ENCODE data around the gene MBD3L3.
"Not testable (repeated sequence)": the region's sequence is repeated elsewhere in the genome, so short reads cannot be mapped to it uniquely, and the experiment has no call there.

MBD3L3 gene

GRCh38 chr19:7058576-7058975 is at the start of gene MBD3L3:
Gene MBD3L3 (minus strand): TSS chr19:7058676. CDS start chr19:7058605, 71 bp downstream.
- H3K4me3 ChIP-seq (ENCODE audit: low read length); DNase-seq (ENCODE audit: low read depth, low spot score): not testable (repeated sequence)
- WGBS (ENCODE audit: insufficient coverage, insufficient read length): no CpG with 5 or more reads among the region's 8 CpGs

GRCh38 chr19:7106711-7107657 is 48.5 kb upstream of the MBD3L3 start:
- Histone ChIP-seq H3K27ac (ENCODE audit: low read length) (no peak overlapping the region), H3K4me3 (ENCODE audit: low read length) (no peak overlapping the region), H3K9me3 (ENCODE audit: control insufficient read depth, insufficient read depth, low read length) (no peaks in the 10 kb centered on the region), H3K27me3 (ENCODE audit: control insufficient read depth, insufficient read depth, low read length) (no peaks in the 10 kb centered on the region), H3K36me3 (ENCODE audit: control insufficient read depth, insufficient read depth, low read length) (no peaks in the 10 kb centered on the region; the same call in 1 of the 2 replicates), H3K4me1 (ENCODE audit: control insufficient read depth, insufficient read depth, low read length) (peaks cover 3% of the 10 kb centered on the region; the same call in 1 of the 2 replicates)
- WGBS (ENCODE audit: insufficient coverage, insufficient read length): 100% methylated on average over 6 of the region's 10 CpGs
- DNase-seq (ENCODE audit: low read depth, low spot score): no peak

More at GRCh38 chr19:7058576-7058975, at the start of gene MBD3L3:
- H3K36me3 ChIP-seq (ENCODE audit: control insufficient read depth, insufficient read depth, low read length); H3K27ac ChIP-seq (ENCODE audit: low read length); H3K9me3 ChIP-seq (ENCODE audit: control insufficient read depth, insufficient read depth, low read length); H3K27me3 ChIP-seq (ENCODE audit: control insufficient read depth, insufficient read depth, low read length); H3K4me1 ChIP-seq (ENCODE audit: control insufficient read depth, insufficient read depth, low read length): not testable (repeated sequence)

- Histone ChIP-seq H3K36me3 (ENCODE audit: control insufficient read depth, insufficient read depth, low read length) (no peaks in the 10 kb centered on the region; the same call in 1 of the 2 replicates), H3K4me1 (ENCODE audit: control insufficient read depth, insufficient read depth, low read length) (peaks cover 3% of the 10 kb centered on the region; the same call in 1 of the 2 replicates), H3K9me3 (ENCODE audit: control insufficient read depth, insufficient read depth, low read length) (no peaks in the 10 kb centered on the region), H3K4me3 (ENCODE audit: low read length) (no peak overlapping the region), H3K27ac (ENCODE audit: low read length) (no peak overlapping the region), H3K27me3 (ENCODE audit: control insufficient read depth, insufficient read depth, low read length) (no peaks in the 10 kb centered on the region)
- DNase-seq (ENCODE audit: low read depth, low spot score): no peak
Observed at GRCh38 chr19:7104747-7105447, 46.4 kb upstream of the MBD3L3 start.

- H3K4me1 ChIP-seq (ENCODE audit: control insufficient read depth, insufficient read depth, low read length): no peaks in the 10 kb centered on the region
- no CpG with 5 or more reads among the region's 19 CpGs for WGBS (ENCODE audit: insufficient coverage, insufficient read length)
- H3K27ac ChIP-seq (ENCODE audit: low read length): no peak overlapping the region
- H3K9me3 ChIP-seq (ENCODE audit: control insufficient read depth, insufficient read depth, low read length): no peaks in the 10 kb centered on the region
- no peaks in the 10 kb centered on the region for H3K27me3 ChIP-seq (ENCODE audit: control insufficient read depth, insufficient read depth, low read length)
- no peak overlapping the region for H3K4me3 ChIP-seq (ENCODE audit: low read length)
- no peak for DNase-seq (ENCODE audit: low read depth, low spot score)
- H3K36me3 ChIP-seq (ENCODE audit: control insufficient read depth, insufficient read depth, low read length): no peaks in the 10 kb centered on the region
Observed at GRCh38 chr19:7101498-7102253, 43.2 kb upstream of the MBD3L3 start.

- WGBS (ENCODE audit: insufficient coverage, insufficient read length): no CpG with 5 or more reads among the region's 9 CpGs
- no peaks in the 10 kb centered on the region for H3K27me3 ChIP-seq (ENCODE audit: control insufficient read depth, insufficient read depth, low read length)
- H3K4me3 ChIP-seq (ENCODE audit: low read length): peak overlapping the region; percentile 35; the same call in 1 of the 2 replicates
- no peaks in the 10 kb centered on the region for H3K9me3 ChIP-seq (ENCODE audit: control insufficient read depth, insufficient read depth, low read length)
- no peaks in the 10 kb centered on the region; the same call in 1 of the 2 replicates for H3K36me3 ChIP-seq (ENCODE audit: control insufficient read depth, insufficient read depth, low read length)
- H3K4me1 ChIP-seq (ENCODE audit: control insufficient read depth, insufficient read depth, low read length): no peaks in the 10 kb centered on the region
- H3K27ac ChIP-seq (ENCODE audit: low read length): no peak overlapping the region
- DNase-seq (ENCODE audit: low read depth, low spot score): peak; percentile 70
Observed at GRCh38 chr19:7099597-7099921, 41.1 kb upstream of the MBD3L3 start.

GRCh38 chr19:7098701-7099596 is 40.5 kb upstream of the MBD3L3 start:
- Histone ChIP-seq H3K27ac (ENCODE audit: low read length) (no peak overlapping the region), H3K4me3 (ENCODE audit: low read length) (peak overlapping the region; percentile 35; the same call in 1 of the 2 replicates), H3K27me3 (ENCODE audit: control insufficient read depth, insufficient read depth, low read length) (no peaks in the 10 kb centered on the region), H3K36me3 (ENCODE audit: control insufficient read depth, insufficient read depth, low read length) (no peaks in the 10 kb centered on the region; the same call in 1 of the 2 replicates), H3K9me3 (ENCODE audit: control insufficient read depth, insufficient read depth, low read length) (no peaks in the 10 kb centered on the region), H3K4me1 (ENCODE audit: control insufficient read depth, insufficient read depth, low read length) (no peaks in the 10 kb centered on the region)
- WGBS (ENCODE audit: insufficient coverage, insufficient read length): no CpG with 5 or more reads among the region's 78 CpGs
- DNase-seq (ENCODE audit: low read depth, low spot score): peak; percentile 67

GRCh38 chr19:7098096-7098495 is 39.6 kb upstream of the MBD3L3 start:
- Histone ChIP-seq H3K4me3 (ENCODE audit: low read length) (no peak overlapping the region), H3K36me3 (ENCODE audit: control insufficient read depth, insufficient read depth, low read length) (no peaks in the 10 kb centered on the region; the same call in 1 of the 2 replicates), H3K27me3 (ENCODE audit: control insufficient read depth, insufficient read depth, low read length) (no peaks in the 10 kb centered on the region), H3K4me1 (ENCODE audit: control insufficient read depth, insufficient read depth, low read length) (no peaks in the 10 kb centered on the region), H3K27ac (ENCODE audit: low read length) (no peak overlapping the region), H3K9me3 (ENCODE audit: control insufficient read depth, insufficient read depth, low read length) (no peaks in the 10 kb centered on the region)
- DNase-seq (ENCODE audit: low read depth, low spot score): no peak
- WGBS (ENCODE audit: insufficient coverage, insufficient read length): no CpG with 5 or more reads among the region's 3 CpGs

- Histone ChIP-seq H3K4me1 (ENCODE audit: control insufficient read depth, insufficient read depth, low read length) (no peaks in the 10 kb centered on the region), H3K36me3 (ENCODE audit: control insufficient read depth, insufficient read depth, low read length) (peaks cover 4% of the 10 kb centered on the region; the same call in 1 of the 2 replicates), H3K27me3 (ENCODE audit: control insufficient read depth, insufficient read depth, low read length) (no peaks in the 10 kb centered on the region), H3K4me3 (ENCODE audit: low read length) (no peak overlapping the region), H3K9me3 (ENCODE audit: control insufficient read depth, insufficient read depth, low read length) (peaks cover 5% of the 10 kb centered on the region), H3K27ac (ENCODE audit: low read length) (no peak overlapping the region)
- WGBS (ENCODE audit: insufficient coverage, insufficient read length): no CpG with 5 or more reads among the region's 6 CpGs
- DNase-seq (ENCODE audit: low read depth, low spot score): no peak
Observed at GRCh38 chr19:7088999-7089398, 30.5 kb upstream of the MBD3L3 start.

GRCh38 chr19:7083076-7083956 is 24.8 kb upstream of the MBD3L3 start:
- Histone ChIP-seq H3K4me3 (ENCODE audit: low read length) (no peak overlapping the region), H3K4me1 (ENCODE audit: control insufficient read depth, insufficient read depth, low read length) (no peaks in the 10 kb centered on the region), H3K27ac (ENCODE audit: low read length) (no peak overlapping the region), H3K27me3 (ENCODE audit: control insufficient read depth, insufficient read depth, low read length) (no peaks in the 10 kb centered on the region), H3K36me3 (ENCODE audit: control insufficient read depth, insufficient read depth, low read length) (peaks cover 45% of the 10 kb centered on the region), H3K9me3 (ENCODE audit: control insufficient read depth, insufficient read depth, low read length) (peaks cover 22% of the 10 kb centered on the region)
- DNase-seq (ENCODE audit: low read depth, low spot score): no peak
- no CpG with 5 or more reads among the region's 15 CpGs for WGBS (ENCODE audit: insufficient coverage, insufficient read length)

Data from iPS DF 6.9 (cell line).